ENCODE results near the gene CD83. TPM values are rescaled to one million over a fixed set of nuclear protein-coding genes. Genes with fewer than 3 reads are reported as not detected.

CD83 gene
- total and polyA plus RNA-seq, 8 donors: 0.29 to 9.3 (median 3.0) TPM; not detected in 2

GRCh38 chr6:14135893-14136539 lies 18.4 kb downstream of the CD83 start:
- Histone ChIP-seq H3K27me3 (no peaks in the 10 kb centered on the region), H3K4me1 (no peaks in the 10 kb centered on the region), H3K36me3 (peaks cover 0 to 17% (median 10%) of the 10 kb centered on the region in 4 donors), H3K9me3 (no peaks in the 10 kb centered on the region), H3K4me3 (no peak overlapping the region), H3K27ac (no peak overlapping the region)
- TF ChIP-seq EP300 (IDR thresholded peaks at IDR 0.05) (no peak), CTCF (IDR thresholded peaks at IDR 0.05) (no peak), POLR2AphosphoS5 (IDR thresholded peaks at IDR 0.05) (no peak), POLR2A (IDR thresholded peaks at IDR 0.05) (no peak)
- intact Hi-C loops (cut with DNase I; ENCODE audit: low total_unique reads): no loop called here
- 86 to 93% (median 91%) methylated on average over 9 of the region's 9 CpGs for WGBS, 5 donors
- no peak for DNase-seq

- intact Hi-C loops (cut with DNase I; ENCODE audit: low total_unique reads): no loop called here
Observed at GRCh38 chr6:14138701-14139215, 21.2 kb downstream of the CD83 start.

GRCh38 chr6:14141351-14142062 lies 23.9 kb downstream of the CD83 start:
- no peak overlapping the region for H3K27ac ChIP-seq
- peaks cover 0 to 14% (median 4%) of the 10 kb centered on the region in 4 donors for H3K4me1 ChIP-seq
- WGBS, 5 donors: 77 to 82% (median 79%) methylated on average over 5 of the region's 5 CpGs
- DNase-seq: no peak
- intact Hi-C loops (cut with DNase I; ENCODE audit: low total_unique reads): no loop called here
- no peaks in the 10 kb centered on the region for H3K27me3 ChIP-seq
- H3K36me3 ChIP-seq: no peaks in the 10 kb centered on the region
- no peak overlapping the region for H3K4me3 ChIP-seq
- TF ChIP-seq POLR2A (IDR thresholded peaks at IDR 0.05): no peak
- TF ChIP-seq CTCF (IDR thresholded peaks at IDR 0.05): no peak
- no peak for TF ChIP-seq POLR2AphosphoS5 (IDR thresholded peaks at IDR 0.05)
- TF ChIP-seq EP300 (IDR thresholded peaks at IDR 0.05): no peak
- no peaks in the 10 kb centered on the region for H3K9me3 ChIP-seq

More at GRCh38 chr6:14138701-14139215, 21.2 kb downstream of the CD83 start:
- Histone ChIP-seq H3K36me3 (peaks cover 0 to 17% (median 10%) of the 10 kb centered on the region in 4 donors), H3K27ac (no peak overlapping the region), H3K27me3 (no peaks in the 10 kb centered on the region), H3K4me3 (no peak overlapping the region), H3K9me3 (no peaks in the 10 kb centered on the region), H3K4me1 (peaks cover 0 to 14% (median 4%) of the 10 kb centered on the region in 4 donors)
- 91 to 96% (median 94%) methylated on average over 9 of the region's 9 CpGs for whole genome bisulfite sequencing, 5 donors
- TF ChIP-seq POLR2A (IDR thresholded peaks at IDR 0.05): no peak
- TF ChIP-seq POLR2AphosphoS5 (IDR thresholded peaks at IDR 0.05): no peak
- no peak for TF ChIP-seq CTCF (IDR thresholded peaks at IDR 0.05)
- TF ChIP-seq EP300 (IDR thresholded peaks at IDR 0.05): no peak
- no peak for DNase-seq

DNA sequence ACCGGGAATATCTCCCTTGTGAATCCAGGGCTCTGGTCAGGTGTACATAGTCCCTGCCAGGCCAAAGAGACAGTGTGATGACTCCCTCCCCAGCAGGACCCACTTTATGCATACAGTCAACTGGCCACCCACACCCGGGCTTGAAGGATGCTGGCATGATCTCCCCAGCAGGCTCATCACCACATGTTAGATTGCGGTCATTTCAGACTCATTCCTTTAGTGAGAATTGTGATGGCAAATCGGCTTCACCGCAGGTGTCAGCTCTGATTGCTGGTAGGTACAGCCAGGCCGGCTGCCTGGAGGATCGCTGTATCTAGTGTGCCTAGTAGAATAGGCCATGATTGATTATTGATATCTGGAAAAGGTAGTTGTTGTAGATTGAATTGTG lies 24.5 kb downstream of the CD83 start:
- intact Hi-C loops (cut with DNase I; ENCODE audit: low total_unique reads): no loop called here

More for the DNA sequence above, 24.5 kb downstream of the CD83 start:
- Histone ChIP-seq H3K9me3 (no peaks in the 10 kb centered on the region), H3K4me1 (peaks cover 0 to 14% (median 4%) of the 10 kb centered on the region in 4 donors), H3K27ac (no peak overlapping the region), H3K36me3 (no peaks in the 10 kb centered on the region), H3K4me3 (no peak overlapping the region), H3K27me3 (no peaks in the 10 kb centered on the region)
- 82 to 96% (median 90%) methylated on average over 6 to 7 of the region's 7 CpGs for WGBS, 5 donors
- no peak for DNase-seq
- TF ChIP-seq EP300 (IDR thresholded peaks at IDR 0.05) (no peak), POLR2A (IDR thresholded peaks at IDR 0.05) (no peak), CTCF (IDR thresholded peaks at IDR 0.05) (no peak), POLR2AphosphoS5 (IDR thresholded peaks at IDR 0.05) (no peak)

Data from stomach (tissue), 9 donors.